Ecto neural progenitor cell (in vitro differentiated cells): Measurements from ENCODE around the gene DR1.

Experiments used
- DNase-seq: peaks from one replicate; pipeline ENCODE4 v3.0.0-alpha.2; 2018; ENCODE audit warnings: low spot score

DR1 gene

GRCh38 chr1:93345633-93346420, at the start of gene DR1:
DR1 (plus strand) TSS chr1:93345907; CDS start chr1:93346646, 739 bp downstream.
- peak; percentile 96 for DNase-seq

- no peak for DNase-seq
Measured at GRCh38 chr1:93296555-93297154, 49.1 kb upstream of the DR1 start.

GRCh38 chr1:93301131-93301530, 44.6 kb upstream of the DR1 start:
- DNase-seq = no peak

- no peak for DNase-seq
Measured at GRCh38 chr1:93302078-93302477, 43.6 kb upstream of the DR1 start.

GRCh38 chr1:93304716-93305138, 41.0 kb upstream of the DR1 start:
- DNase-seq = no peak

- no peak for DNase-seq
Measured at GRCh38 chr1:93306920-93307319, 38.8 kb upstream of the DR1 start.

GRCh38 chr1:93313026-93313425, 32.7 kb upstream of the DR1 start:
- DNase-seq = no peak

- no peak for DNase-seq
Measured at GRCh38 chr1:93317207-93317606, 28.5 kb upstream of the DR1 start.

- no peak for DNase-seq
Measured at GRCh38 chr1:93317943-93318342, 27.8 kb upstream of the DR1 start.

GRCh38 chr1:93321720-93322119, 24.0 kb upstream of the DR1 start:
- no peak for DNase-seq

GRCh38 chr1:93322349-93322748, 23.4 kb upstream of the DR1 start:
- no peak for DNase-seq

- no peak for DNase-seq
Measured at GRCh38 chr1:93323185-93323820, 22.4 kb upstream of the DR1 start.

GRCh38 chr1:93324486-93325464, 20.9 kb upstream of the DR1 start:
- DNase-seq = no peak

GRCh38 chr1:93328809-93329760, 16.6 kb upstream of the DR1 start:
- no peak for DNase-seq

GRCh38 chr1:93330196-93330595, 15.5 kb upstream of the DR1 start:
- no peak for DNase-seq

- DNase-seq = no peak
Measured at GRCh38 chr1:93330617-93331016, 15.1 kb upstream of the DR1 start.

- no peak for DNase-seq
Measured at GRCh38 chr1:93331412-93331811, 14.3 kb upstream of the DR1 start.

- DNase-seq = no peak
Measured at GRCh38 chr1:93332368-93332767, 13.3 kb upstream of the DR1 start.

- no peak for DNase-seq
Measured at GRCh38 chr1:93338387-93339146, 7.1 kb upstream of the DR1 start.

- DNase-seq = no peak
Measured at GRCh38 chr1:93339171-93339697, 6.5 kb upstream of the DR1 start.
